CD4-positive, alpha-beta T cell treated with Interleukin-12 subunit alpha and Interleukin-12 subunit beta, for 1 hour (primary cell): ENCODE results near the gene HAPSTR1.

Source experiments
- DNase-seq: peaks from one replicate; pipeline ENCODE4 v3.0.0-alpha.2; 2020

HAPSTR1 gene

DNA sequence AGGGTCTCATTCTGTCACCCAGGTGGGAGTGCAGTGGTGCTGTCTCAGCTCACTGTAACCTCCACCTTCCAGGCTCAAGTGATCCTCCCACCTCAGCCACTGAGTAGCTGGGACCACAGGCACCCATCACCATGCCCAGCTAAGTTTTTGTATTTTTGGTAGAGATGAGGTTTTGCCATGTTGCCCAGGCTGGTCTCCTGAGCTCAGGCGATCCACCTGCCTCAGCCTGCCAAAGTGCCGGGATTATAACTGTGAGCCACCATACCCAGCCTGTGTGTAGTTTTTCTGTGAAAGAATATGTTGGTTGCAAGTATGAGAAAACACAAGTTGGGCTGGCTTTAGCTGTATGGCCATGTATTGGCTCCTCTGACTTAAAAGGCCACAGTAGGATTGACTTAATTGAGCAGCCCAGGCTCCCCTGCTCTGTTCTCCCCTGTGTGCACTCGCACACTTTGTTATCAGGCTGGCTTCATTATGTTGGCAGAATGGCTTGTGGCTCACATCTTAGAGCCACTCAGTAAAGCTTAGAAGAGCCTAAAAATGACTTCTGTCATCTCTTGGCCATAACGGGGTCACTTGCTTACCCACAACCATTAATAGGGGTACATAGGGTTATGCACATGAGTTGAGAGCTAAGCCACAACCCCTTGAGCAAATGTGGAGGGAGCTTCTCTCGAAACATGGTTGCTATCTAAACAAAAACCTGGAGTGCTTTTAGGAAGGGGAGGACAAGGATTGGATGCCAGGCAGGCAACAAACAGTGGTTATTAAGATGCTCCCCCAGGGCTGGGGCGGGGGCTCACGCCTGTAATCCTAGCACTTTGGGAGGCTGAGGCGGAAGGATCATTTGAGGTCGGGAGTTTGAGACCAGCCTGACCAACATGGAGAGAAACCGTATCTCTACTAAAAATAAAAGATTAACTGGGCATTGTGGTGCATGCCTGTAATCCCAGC lies 6.1 kb downstream of the HAPSTR1 start:
- DNase-seq = no peak

- DNase-seq = no peak
Observed at GRCh38 chr16:9098377-9099090, 7.1 kb downstream of the HAPSTR1 start.

DNA sequence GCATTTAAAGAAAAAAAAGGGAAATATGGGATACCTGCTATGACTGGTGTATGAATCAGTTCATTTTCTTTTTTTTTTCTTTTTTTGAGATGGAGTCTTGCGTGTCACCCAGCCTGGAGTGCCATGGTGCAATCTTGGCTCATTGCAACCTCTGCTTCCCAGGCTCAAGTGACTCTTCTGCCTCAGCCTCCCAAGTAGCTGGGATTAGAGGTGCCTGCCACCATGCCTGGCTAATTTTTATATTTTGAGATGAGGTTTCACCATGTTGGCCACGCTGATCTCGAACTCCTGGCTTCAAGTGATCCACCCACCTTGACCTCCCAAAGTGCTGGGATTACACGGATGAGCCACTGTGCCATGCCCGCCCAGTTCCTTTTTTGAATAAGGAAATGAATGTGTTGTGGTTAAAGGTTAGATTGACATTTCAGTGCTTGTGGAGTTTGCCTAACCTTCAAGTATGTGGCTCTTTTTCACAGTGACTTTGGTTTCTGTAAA lies 7.7 kb downstream of the HAPSTR1 start:
- DNase-seq = no peak

DNA sequence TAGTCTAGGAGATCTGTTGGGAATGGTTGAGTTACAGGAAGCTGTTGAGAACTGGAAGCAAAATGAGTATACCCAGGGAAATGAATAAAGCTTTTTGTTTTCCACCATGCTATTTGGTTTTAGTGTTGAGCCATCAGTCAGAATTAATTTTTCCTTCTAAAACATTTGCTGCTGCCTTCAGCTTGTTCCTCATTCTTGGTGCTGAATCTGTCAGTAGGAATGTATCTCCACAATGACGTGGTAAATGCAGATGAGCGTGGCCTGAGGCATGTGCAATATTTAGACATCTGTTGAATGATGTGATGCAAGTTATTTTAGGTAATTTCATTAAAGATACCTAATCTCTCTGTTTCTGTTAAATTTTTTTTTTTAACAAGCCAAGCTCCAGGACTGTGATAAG lies 10.9 kb downstream of the HAPSTR1 start:
- DNase-seq = no peak

DNA sequence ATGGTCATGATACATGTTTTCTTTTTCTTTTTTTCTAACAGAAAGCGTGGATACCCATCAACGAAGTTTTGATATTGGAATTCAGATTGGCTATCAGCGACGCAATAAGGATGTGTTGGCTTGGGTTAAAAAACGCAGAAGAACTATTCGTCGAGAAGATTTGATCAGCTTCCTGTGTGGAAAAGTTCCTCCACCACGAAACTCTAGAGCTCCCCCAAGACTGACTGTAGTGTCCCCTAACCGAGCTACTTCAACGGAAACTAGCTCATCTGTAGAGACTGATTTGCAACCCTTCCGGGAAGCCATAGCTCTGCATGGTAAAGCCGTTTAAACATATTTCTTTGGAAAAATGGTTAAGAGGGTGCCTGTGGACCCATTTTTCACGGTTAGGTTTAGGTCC lies 11.5 kb downstream of the HAPSTR1 start:
- DNase-seq = peak; percentile 35

GRCh38 chr16:9103546-9103945 lies 12.1 kb downstream of the HAPSTR1 start:
- DNase-seq = no peak

DNA sequence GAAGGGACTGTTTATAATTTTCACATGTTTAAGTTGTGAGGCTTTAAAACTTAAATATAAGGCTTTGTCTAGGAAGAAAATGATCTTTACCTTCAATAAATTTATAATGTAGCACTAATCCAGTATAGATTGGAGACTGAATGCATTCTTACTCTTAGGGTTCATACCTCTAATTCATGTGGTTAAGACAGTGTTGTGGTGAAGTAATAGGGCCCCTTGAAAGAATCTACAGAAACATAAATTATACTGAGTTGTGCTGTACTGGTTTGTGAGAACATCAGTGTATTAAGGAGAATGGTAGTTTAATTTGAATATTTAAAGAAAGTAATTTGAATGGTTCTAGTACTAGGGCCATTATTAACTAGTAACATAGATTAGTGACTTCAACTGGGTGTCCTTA lies 13.7 kb downstream of the HAPSTR1 start:
- no peak for DNase-seq

GRCh38 chr16:9107025-9107970 lies 15.9 kb downstream of the HAPSTR1 start:
- DNase-seq = no peak

DNA sequence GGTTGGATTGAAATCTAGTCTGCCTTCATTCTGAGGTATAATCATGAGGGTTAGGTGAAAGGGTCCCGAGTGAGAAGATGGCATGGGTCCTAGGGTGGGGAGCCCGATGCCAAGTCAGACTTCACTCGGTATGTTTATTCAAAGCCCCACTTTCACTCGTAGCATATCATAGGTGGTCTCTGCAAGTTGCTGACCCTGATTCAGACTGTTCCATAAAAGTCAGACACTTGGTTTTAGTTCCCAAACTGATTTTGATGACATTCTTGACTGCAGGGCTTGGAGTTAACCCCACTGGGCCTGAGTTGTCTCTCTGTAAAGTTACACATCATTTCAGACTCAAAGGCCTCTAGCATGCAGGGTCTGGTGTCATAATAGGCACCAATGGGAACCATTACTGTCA lies 17.8 kb downstream of the HAPSTR1 start:
- no peak for DNase-seq

GRCh38 chr16:9112166-9112843 lies 20.9 kb downstream of the HAPSTR1 start:
- no peak for DNase-seq

GRCh38 chr16:9112844-9113186 lies 21.4 kb downstream of the HAPSTR1 start:
- no peak for DNase-seq

DNA sequence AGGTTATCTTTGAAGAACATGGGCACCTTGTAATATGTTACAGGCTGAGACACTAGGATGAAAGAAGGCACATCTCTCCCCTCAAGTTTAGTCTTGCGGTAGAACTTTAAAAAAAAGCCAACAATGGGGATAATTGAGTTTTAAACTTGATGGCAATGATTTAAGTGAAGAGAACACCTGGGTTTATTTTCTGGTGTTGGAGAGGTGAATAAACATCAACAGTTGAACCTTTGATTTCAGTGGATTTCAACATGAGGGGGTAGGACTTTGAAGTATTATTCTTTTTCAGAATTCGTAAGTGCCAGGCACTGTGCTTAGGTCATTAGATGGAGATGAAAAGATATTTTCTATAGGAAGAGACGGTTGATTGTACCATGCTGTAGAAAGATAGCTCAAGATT lies 22.3 kb downstream of the HAPSTR1 start:
- no peak for DNase-seq

GRCh38 chr16:9114112-9114511 lies 22.7 kb downstream of the HAPSTR1 start:
- no peak for DNase-seq

GRCh38 chr16:9114842-9115241 lies 23.4 kb downstream of the HAPSTR1 start:
- DNase-seq = no peak

- no peak for DNase-seq
Observed at GRCh38 chr16:9115277-9115676, 23.8 kb downstream of the HAPSTR1 start.

GRCh38 chr16:9116141-9116540 lies 24.7 kb downstream of the HAPSTR1 start:
- no peak for DNase-seq

GRCh38 chr16:9118170-9118569 lies 26.7 kb downstream of the HAPSTR1 start:
- DNase-seq = no peak

DNA sequence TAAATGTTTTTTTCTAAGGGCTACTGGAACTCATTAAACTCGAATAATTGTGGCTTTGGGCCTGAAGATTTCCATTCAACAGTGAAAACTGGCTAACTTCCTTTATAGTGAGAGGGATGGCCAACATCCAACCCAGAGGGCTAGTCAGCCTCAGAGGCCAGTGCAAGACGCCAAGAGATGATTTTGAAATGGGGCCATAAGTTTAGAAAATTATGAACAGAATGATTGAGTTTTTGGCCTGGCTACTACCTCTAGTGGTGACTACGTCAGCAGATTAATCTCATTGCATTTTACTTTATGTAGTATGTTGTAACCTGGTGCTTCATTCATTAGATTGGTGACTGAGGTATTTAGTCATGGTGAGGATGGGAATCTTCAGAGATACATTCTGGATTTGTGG lies 28.4 kb downstream of the HAPSTR1 start:
- DNase-seq = no peak

- no peak for DNase-seq
Observed at GRCh38 chr16:9122342-9122741, 30.9 kb downstream of the HAPSTR1 start.

- no peak for DNase-seq
Observed at GRCh38 chr16:9122969-9123368, 31.5 kb downstream of the HAPSTR1 start.

GRCh38 chr16:9123401-9123800 lies 32.0 kb downstream of the HAPSTR1 start:
- no peak for DNase-seq

GRCh38 chr16:9123871-9124270 lies 32.4 kb downstream of the HAPSTR1 start:
- DNase-seq = no peak
